Tibial nerve (tissue), 4 donors: Measurements from ENCODE around the gene IGF1R.

Experiments used
- CTCF ChIP-seq, 5 experiments: fragments of 200-600 bp in 3 of 5; fragments of 450-650 bp in 2 of 5; sonication (generic) in 3 of 5; IDR thresholded peaks; one replicate each; pipeline ENCODE4 v1.5.1; 2016 to 2019; ENCODE audit warnings: antibody characterized with exemption in 5 of 5, mild to moderate bottlenecking in 3 of 5, moderate library complexity in 2 of 5
- EP300 ChIP-seq, 2 donors: sonication (generic); formaldehyde crosslinking; IDR thresholded peaks; one replicate each; pipeline ENCODE4 v1.6.1; 2017; ENCODE audit warnings: antibody characterized with exemption in 2 of 2, mild to moderate bottlenecking in 1 of 2
- POLR2A ChIP-seq, 2 donors: fragments of 450-650 bp; IDR thresholded peaks; one replicate each; pipeline ENCODE4 v1.6.1; 2017; ENCODE audit warnings: antibody characterized with exemption in 2 of 2, mild to moderate bottlenecking in 2 of 2, moderate library complexity in 2 of 2

DNA sequence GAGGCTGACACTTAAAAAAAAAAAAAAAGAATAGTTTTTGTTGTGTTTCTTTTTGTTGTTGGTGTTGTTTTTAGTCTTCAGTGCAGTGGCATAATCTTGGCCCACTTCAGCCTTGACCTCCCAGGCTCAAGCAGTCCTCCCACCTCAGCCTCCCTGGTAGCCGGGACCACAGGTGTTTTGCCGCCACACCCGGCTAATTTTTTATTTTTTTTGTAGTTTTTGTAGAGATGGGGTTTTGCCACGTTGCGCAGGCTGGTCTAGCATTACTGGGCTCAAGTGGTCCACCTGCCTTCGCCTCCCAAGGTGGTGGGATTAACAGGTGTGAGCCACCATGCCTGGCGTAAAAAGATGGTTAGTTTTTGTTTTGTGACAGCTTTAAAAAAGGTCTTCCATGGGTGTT lies 30.1 kb downstream of the IGF1R start:
- TF ChIP-seq CTCF (IDR thresholded peaks at IDR 0.05) = no peak
- TF ChIP-seq POLR2A (IDR thresholded peaks at IDR 0.05) = no peak
- TF ChIP-seq EP300 (IDR thresholded peaks at IDR 0.05) = no peak
